NK-92 treated with Interleukin-12 subunit alpha and Interleukin-12 subunit beta, amount 100 ng/mL, for 24 hours (cell line): Measurements from ENCODE around the gene IREB2.

Experiments used
- DNase-seq: peaks from one replicate; lab custom pipeline; 2025; lab: John Stamatoyannopoulos, UW

The IREB2 gene

GRCh38 chr15:78542647-78543046, 104.6 kb downstream of the IREB2 start:
- no peak for DNase-seq

GRCh38 chr15:78550194-78550593, 112.2 kb downstream of the IREB2 start:
- no peak for DNase-seq

GRCh38 chr15:78550815-78551214, 112.8 kb downstream of the IREB2 start:
- DNase-seq, result no peak
